GM21825 (cell line): ENCODE results near the gene STYXL2.

Experiments used
- ATAC-seq: cut with Tn5 transposase; IDR thresholded peaks from one replicate; pipeline ENCODE4 v1.9.1; 2021; ENCODE audit warnings: mild to moderate bottlenecking, moderate library complexity; ENCODE audit not compliant: unreplicated experiment

STYXL2 gene

GRCh38 chr1:167128261-167129227 lies 34.7 kb downstream of the STYXL2 start:
- ATAC-seq = no peak

GRCh38 chr1:167130829-167131510 lies 37.1 kb downstream of the STYXL2 start:
- ATAC-seq = no peak

GRCh38 chr1:167132301-167133010 lies 38.6 kb downstream of the STYXL2 start:
- ATAC-seq = no peak

GRCh38 chr1:167135281-167135840 lies 41.5 kb downstream of the STYXL2 start:
- ATAC-seq = no peak

- no peak for ATAC-seq
Observed at GRCh38 chr1:167136191-167136614, 42.3 kb downstream of the STYXL2 start.

- ATAC-seq = no peak
Observed at GRCh38 chr1:167136806-167137205, 42.9 kb downstream of the STYXL2 start.

- ATAC-seq = no peak
Observed at GRCh38 chr1:167137332-167137781, 43.5 kb downstream of the STYXL2 start.

GRCh38 chr1:167137793-167138510 lies 44.1 kb downstream of the STYXL2 start:
- ATAC-seq = no peak

- no peak for ATAC-seq
Observed at GRCh38 chr1:167138703-167139102, 44.8 kb downstream of the STYXL2 start.

- no peak for ATAC-seq
Observed at GRCh38 chr1:167141963-167142362, 48.1 kb downstream of the STYXL2 start.
